ENCODE results near the gene RECQL5.

GRCh38 chr17:75652341-75652740, 14.6 kb downstream of the RECQL5 start:
- no peak for TF ChIP-seq POLR2A (IDR thresholded peaks at IDR 0.05)
- no peak for TF ChIP-seq CTCF (IDR thresholded peaks at IDR 0.05)
